ENCODE data around the gene MIER2.

The MIER2 gene

GRCh38 chr19:296476-297225, 47.9 kb downstream of the MIER2 start:
- H3K27me3 ChIP-seq (ENCODE audit: insufficient read depth, low read length, poor library complexity): no peaks in the 10 kb centered on the region

GRCh38 chr19:295687-296370, 48.8 kb downstream of the MIER2 start:
- no peaks in the 10 kb centered on the region for H3K4me1 ChIP-seq (ENCODE audit: insufficient read depth, low read length)
- H3K4me2 ChIP-seq (ENCODE audit: insufficient read depth, low read length): no peak overlapping the region
- H2AFZ ChIP-seq (ENCODE audit: low read depth, low read length): no peak overlapping the region
- no peaks in the 10 kb centered on the region for H3K27me3 ChIP-seq (ENCODE audit: insufficient read depth, low read length, poor library complexity)
- ATAC-seq (ENCODE audit: insufficient read depth, low read depth) (no peak), DNase-seq (no peak)
- H3K79me2 ChIP-seq (ENCODE audit: insufficient read depth, low read length): no peaks in the 10 kb centered on the region
- H3K9me3 ChIP-seq (ENCODE audit: insufficient read depth, low read length, severe bottlenecking): no peaks in the 10 kb centered on the region
- H3K4me3 ChIP-seq (ENCODE audit: low read depth in 1 of 2, low read length in 2 of 2): no peak overlapping the region
- TF ChIP-seq EZH2 (IDR thresholded peaks at IDR 0.05; ENCODE audit: borderline replicate concordance, low read depth, low read length, severe bottlenecking) (no peak), CTCF (IDR thresholded peaks at IDR 0.05; ENCODE audit: borderline replicate concordance, extremely low read depth, low read length, poor library complexity, severe bottlenecking) (no peak)
- no peak overlapping the region for H3K9ac ChIP-seq (ENCODE audit: low read depth, low read length)
- H4K20me1 ChIP-seq (ENCODE audit: insufficient read depth, low read length): no peaks in the 10 kb centered on the region
- no peak overlapping the region for H3K27ac ChIP-seq (ENCODE audit: low read length)
- no peaks in the 10 kb centered on the region for H3K36me3 ChIP-seq (ENCODE audit: insufficient read depth, low read length)

More at GRCh38 chr19:296476-297225, 47.9 kb downstream of the MIER2 start:
- TF ChIP-seq EZH2 (IDR thresholded peaks at IDR 0.05; ENCODE audit: borderline replicate concordance, low read depth, low read length, severe bottlenecking): no peak
- TF ChIP-seq CTCF (IDR thresholded peaks at IDR 0.05; ENCODE audit: borderline replicate concordance, extremely low read depth, low read length, poor library complexity, severe bottlenecking): no peak
- Histone ChIP-seq H3K4me3 (ENCODE audit: low read depth in 1 of 2, low read length in 2 of 2) (no peak overlapping the region), H3K27ac (ENCODE audit: low read length) (no peak overlapping the region), H3K4me2 (ENCODE audit: insufficient read depth, low read length) (no peak overlapping the region), H3K9me3 (ENCODE audit: insufficient read depth, low read length, severe bottlenecking) (no peaks in the 10 kb centered on the region), H3K36me3 (ENCODE audit: insufficient read depth, low read length) (no peaks in the 10 kb centered on the region), H4K20me1 (ENCODE audit: insufficient read depth, low read length) (peaks cover under 1% of the 10 kb centered on the region; the same call in 1 of the 2 replicates), H3K9ac (ENCODE audit: low read depth, low read length) (no peak overlapping the region), H3K79me2 (ENCODE audit: insufficient read depth, low read length) (no peaks in the 10 kb centered on the region), H2AFZ (ENCODE audit: low read depth, low read length) (no peak overlapping the region), H3K4me1 (ENCODE audit: insufficient read depth, low read length) (no peaks in the 10 kb centered on the region)
- ATAC-seq (ENCODE audit: insufficient read depth, low read depth) (no peak), DNase-seq (no peak)

GRCh38 chr19:294946-295686, 49.5 kb downstream of the MIER2 start:
- H3K4me3 ChIP-seq (ENCODE audit: low read depth in 1 of 2, low read length in 2 of 2): no peak overlapping the region

More at GRCh38 chr19:294946-295686, 49.5 kb downstream of the MIER2 start:
- Histone ChIP-seq H3K27me3 (ENCODE audit: insufficient read depth, low read length, poor library complexity) (no peaks in the 10 kb centered on the region), H2AFZ (ENCODE audit: low read depth, low read length) (no peak overlapping the region), H3K9me3 (ENCODE audit: insufficient read depth, low read length, severe bottlenecking) (no peaks in the 10 kb centered on the region), H3K4me1 (ENCODE audit: insufficient read depth, low read length) (no peaks in the 10 kb centered on the region), H3K27ac (ENCODE audit: low read length) (no peak overlapping the region), H3K9ac (ENCODE audit: low read depth, low read length) (no peak overlapping the region), H3K36me3 (ENCODE audit: insufficient read depth, low read length) (no peaks in the 10 kb centered on the region), H3K4me2 (ENCODE audit: insufficient read depth, low read length) (no peak overlapping the region), H3K79me2 (ENCODE audit: insufficient read depth, low read length) (no peaks in the 10 kb centered on the region), H4K20me1 (ENCODE audit: insufficient read depth, low read length) (no peaks in the 10 kb centered on the region)
- DNase-seq (peak; percentile 17), ATAC-seq (ENCODE audit: insufficient read depth, low read depth) (peak; percentile 53; the same call in 1 of the 3 replicates)
- no peak for TF ChIP-seq EZH2 (IDR thresholded peaks at IDR 0.05; ENCODE audit: borderline replicate concordance, low read depth, low read length, severe bottlenecking)
- TF ChIP-seq CTCF (IDR thresholded peaks at IDR 0.05; ENCODE audit: borderline replicate concordance, extremely low read depth, low read length, poor library complexity, severe bottlenecking): peak; percentile 45
